H1 (cell line): ENCODE data around the gene DET1. TPM values are rescaled to one million over a fixed set of nuclear protein-coding genes. Genes with fewer than 3 reads are reported as not detected.
"Not testable (repeated sequence)": the region's sequence is repeated elsewhere in the genome, so short reads cannot be mapped to it uniquely, and the experiment has no call there.

ENCODE experiments used
- CTCF ChIA-PET: fragments of 300-600 bp; sonication (Branson Sonifier 250); formaldehyde crosslinking; loops from one replicate; lab custom pipeline; 2021; ENCODE audit not compliant: partially characterized antibody; lab: Charles Lee
- POLR2A ChIA-PET: fragments of 300-600 bp; sonication (Branson Sonifier 250); formaldehyde crosslinking; loops from one replicate; lab custom pipeline; 2021; ENCODE audit warnings: inconsistent platforms; ENCODE audit not compliant: partially characterized antibody; lab: Charles Lee
- DNase-seq, 2 experiments: peaks; one replicate each; pipeline versions ENCODE4 v3.0.0 to v3.0.0-alpha.2; 2010 to 2022; ENCODE audit warnings: low spot score in 2 of 2, low read depth in 1 of 2, mixed read lengths in 1 of 2
- FAIRE-seq: peaks from 2 replicates; lab custom pipeline; 2011; peaks lifted over from hg19 to GRCh38; lab: Jason Lieb, UNC
- H2AFZ ChIP-seq: 2 replicates; pipeline ENCODE4 v1.8.1; 2012; ENCODE audit warnings: low read length, inconsistent platforms
- H2AK5ac ChIP-seq: 2 replicates; pipeline ENCODE4 v1.6.1; 2013; ENCODE audit warnings: low read depth, low read length
- H2BK120ac ChIP-seq: replicated peaks from 2 replicates; pipeline ENCODE3; 2013; ENCODE audit warnings: low read depth, low read length, inconsistent platforms
- H2BK12ac ChIP-seq: 2 replicates; pipeline ENCODE4 v1.6.1; 2013; ENCODE audit warnings: low read depth, low read length
- H2BK15ac ChIP-seq: 2 replicates; pipeline ENCODE4 v1.6.1; 2013; ENCODE audit warnings: low read length
- H2BK20ac ChIP-seq: 2 replicates; pipeline ENCODE4 v1.6.1; 2013; ENCODE audit warnings: low read length
- H2BK5ac ChIP-seq: 2 replicates; pipeline ENCODE4 v1.6.1; 2013; ENCODE audit warnings: low read depth, low read length
- H3K14ac ChIP-seq: 2 replicates; pipeline ENCODE4 v1.6.1; 2013; ENCODE audit warnings: inconsistent platforms; ENCODE audit not compliant: insufficient read length
- H3K18ac ChIP-seq: 2 replicates; pipeline ENCODE4 v1.6.1; 2013; ENCODE audit warnings: low read length; ENCODE audit errors: extremely low read depth
- H3K23ac ChIP-seq: 2 replicates; pipeline ENCODE4 v1.6.1; 2013; ENCODE audit warnings: inconsistent platforms; ENCODE audit not compliant: insufficient read length
- H3K23me2 ChIP-seq: 2 replicates; pipeline ENCODE4 v1.6.1; 2013; ENCODE audit warnings: low read depth, low read length
- H3K27ac ChIP-seq: 2 replicates; pipeline ENCODE4 v1.6.1; 2011; ENCODE audit warnings: low read depth, low read length, inconsistent platforms
- H3K27me3 ChIP-seq, 4 experiments: replicated peaks in 1 of 4; 1 replicate in 1 of 4; 2 replicates in 3 of 4; pipeline versions ENCODE4 v1.6.1 to v1.8.1; 2011 to 2013; ENCODE audit warnings: low read length in 3 of 4, mild to moderate bottlenecking in 3 of 4, inconsistent platforms in 2 of 4, mixed read lengths in 2 of 4, moderate library complexity in 1 of 4; ENCODE audit not compliant: control insufficient read depth in 3 of 4, insufficient read depth in 3 of 4; ENCODE audit errors: extremely low read depth in 1 of 4
- H3K36me3 ChIP-seq, 4 experiments: 2 replicates each; pipeline versions ENCODE4 v1.6.1 to v1.8.1; 2011 to 2013; ENCODE audit warnings: mild to moderate bottlenecking in 4 of 4, low read length in 3 of 4, moderate library complexity in 2 of 4, control low read depth in 1 of 4, inconsistent platforms in 1 of 4; ENCODE audit not compliant: insufficient read depth in 4 of 4, control insufficient read depth in 2 of 4
- H3K4ac ChIP-seq: replicated peaks from 2 replicates; pipeline ENCODE3; 2013; ENCODE audit warnings: low read length, low read depth, mixed read lengths, inconsistent platforms; ENCODE audit not compliant: insufficient read length
- H3K4me1 ChIP-seq, 4 experiments: replicated peaks in 1 of 4; 1 replicate in 1 of 4; 2 replicates in 3 of 4; pipeline versions ENCODE4 v1.6.1 to v1.8.1; 2011 to 2013; ENCODE audit warnings: low read length in 3 of 4, inconsistent platforms in 2 of 4, mixed read lengths in 1 of 4; ENCODE audit not compliant: insufficient read depth in 4 of 4, control insufficient read depth in 3 of 4
- H3K4me2 ChIP-seq, 2 experiments: 2 replicates each; pipeline versions ENCODE4 v1.6.1 to v1.8.1; 2011 to 2013; ENCODE audit warnings: low read depth in 2 of 2, low read length in 2 of 2, control low read depth in 1 of 2, inconsistent platforms in 1 of 2, mild to moderate bottlenecking in 1 of 2; ENCODE audit not compliant: insufficient read depth in 1 of 2
- H3K4me3 ChIP-seq, 4 experiments: fragments of 200-600, 300-600 bp in 1 of 4; sonication (generic), shearing (Covaris generic), sonication (Bioruptor Twin) in 1 of 4; 2 replicates each; pipeline versions ENCODE4 v1.5.1 to v1.8.1; 2011 to 2016; ENCODE audit warnings: low read length in 4 of 4, low read depth in 3 of 4, control low read depth in 2 of 4, inconsistent platforms in 2 of 4, mild to moderate bottlenecking in 2 of 4, mixed read lengths in 1 of 4, moderate library complexity in 1 of 4; ENCODE audit not compliant: insufficient read depth in 2 of 4; ENCODE audit errors: extremely low read depth in 1 of 4
- H3K56ac ChIP-seq: replicated peaks from 2 replicates; pipeline ENCODE3; 2013; ENCODE audit warnings: low read depth, mild to moderate bottlenecking, mixed read lengths, low read length, inconsistent platforms; ENCODE audit not compliant: insufficient read length
- H3K79me1 ChIP-seq: 2 replicates; pipeline ENCODE4 v1.6.1; 2013; ENCODE audit warnings: low read depth, low read length, control low read depth
- H3K79me2 ChIP-seq, 2 experiments: 2 replicates each; pipeline versions ENCODE4 v1.6.1 to v1.8.1; 2012 to 2013; ENCODE audit warnings: low read length in 2 of 2, mild to moderate bottlenecking in 2 of 2, inconsistent platforms in 1 of 2; ENCODE audit not compliant: insufficient read depth in 2 of 2, control insufficient read depth in 1 of 2
- H3K9ac ChIP-seq, 4 experiments: replicated peaks in 1 of 4; 1 replicate in 1 of 4; 2 replicates in 3 of 4; pipeline versions ENCODE4 v1.6.1 to v1.8.1; 2011 to 2013; ENCODE audit warnings: low read depth in 3 of 4, low read length in 3 of 4, control low read depth in 2 of 4, mild to moderate bottlenecking in 2 of 4, moderate library complexity in 2 of 4, inconsistent platforms in 1 of 4; ENCODE audit errors: extremely low read depth in 1 of 4
- H3K9me3 ChIP-seq, 2 experiments: 2 replicates each; pipeline versions ENCODE4 v1.6.1 to v1.8.1; 2012 to 2013; ENCODE audit warnings: mild to moderate bottlenecking in 2 of 2, moderate library complexity in 2 of 2, control low read depth in 1 of 2, inconsistent platforms in 1 of 2, low read depth in 1 of 2, low read length in 1 of 2, mixed read lengths in 1 of 2; ENCODE audit not compliant: insufficient read depth in 2 of 2
- H4K20me1 ChIP-seq, 2 experiments: replicated peaks in 1 of 2; 2 replicates each; pipeline versions ENCODE3 to v1.8.1; 2011 to 2013; ENCODE audit warnings: inconsistent platforms in 2 of 2, low read length in 2 of 2, mild to moderate bottlenecking in 1 of 2; ENCODE audit not compliant: insufficient read depth in 2 of 2, control insufficient read depth in 1 of 2
- H4K5ac ChIP-seq: 2 replicates; pipeline ENCODE4 v1.6.1; 2013; ENCODE audit warnings: low read length, low read depth, mixed read lengths, inconsistent platforms; ENCODE audit not compliant: insufficient read length
- H4K8ac ChIP-seq: 2 replicates; pipeline ENCODE4 v1.8.0; 2013; ENCODE audit warnings: mild to moderate bottlenecking, moderate library complexity, low read length, inconsistent platforms; ENCODE audit not compliant: insufficient read depth; ENCODE audit errors: extremely low read depth
- H4K91ac ChIP-seq: replicated peaks from 2 replicates; pipeline ENCODE3; 2013; ENCODE audit warnings: low read length, mixed read lengths, inconsistent platforms; ENCODE audit not compliant: insufficient read length
- WGBS, 2 experiments: shearing (Covaris generic) in 1 of 2; methylation state at CpG; one replicate each; pipeline versions ENCODE4 v1.1.6 to v1.1.7; 2013 to 2015; ENCODE audit warnings: low lambda C conversion rate in 2 of 2, mixed read lengths in 2 of 2, inconsistent platforms in 1 of 2, low coverage in 1 of 2, missing lambda C conversion rate in 1 of 2; ENCODE audit not compliant: insufficient replicate concordance in 2 of 2, insufficient coverage in 1 of 2, insufficient read length in 1 of 2; ENCODE audit errors: extremely low coverage in 1 of 2, missing lambda C conversion rate in 1 of 2; 5-methylcytosine and 5-hydroxymethylcytosine counted together
- polyA plus RNA-seq, 7 experiments: library from polyadenylated mRNA; depleted of rRNA in 3 of 7; stranded (reverse) in 5 of 7; unstranded in 2 of 7; fragments of >200 nt in 5 of 7; fragments of 200-250 nt in 2 of 7; gene quantifications; 1 replicate in 5 of 7; 2 replicates in 1 of 7; 4 replicates in 1 of 7; pipeline versions ENCODE4 v1.2.1 to v1.2.3, GENCODE V29; 2011 to 2013; ENCODE audit warnings: missing spikeins in 2 of 7, mixed read lengths in 2 of 7
- total RNA-seq: library from RNA; stranded (reverse); fragmentation: NEBNext Ultra II Directional; extraction: Animal tissue kit (Norgen Biotek cat#: 25700); gene quantifications from 2 replicates; pipeline ENCODE4 v1.2.1, GENCODE V29; 2021

DET1 gene
- total and polyA plus RNA-seq, 2 of the 8 experiments (the other 6 are each of a cell fraction or from before 2014, with no cell fraction given), result 5.4 to 8.5 TPM

- H3K9me3 ChIP-seq, result peaks cover 0 to 10% of the 10 kb centered on the region in 2 experiments; a peak in 1 of 4 replicates
- H3K79me1 ChIP-seq, H3K23me2 ChIP-seq, H3K4me1 ChIP-seq, H2BK120ac ChIP-seq, H3K9ac ChIP-seq, H4K20me1 ChIP-seq, H3K4me2 ChIP-seq, H2BK12ac ChIP-seq, CTCF ChIA-PET, POLR2A ChIA-PET, H4K8ac ChIP-seq, H2AFZ ChIP-seq, H3K56ac ChIP-seq, H4K91ac ChIP-seq, DNase-seq, H3K18ac ChIP-seq, H3K79me2 ChIP-seq, FAIRE-seq, H3K27ac ChIP-seq, H3K4me3 ChIP-seq, H2AK5ac ChIP-seq, H3K23ac ChIP-seq, H2BK5ac ChIP-seq, H3K4ac ChIP-seq, H4K5ac ChIP-seq, H3K14ac ChIP-seq, H3K27me3 ChIP-seq, H2BK15ac ChIP-seq, H2BK20ac ChIP-seq: not testable (repeated sequence)
- H3K36me3 ChIP-seq, result peaks cover 0 to 12% (median 4%) of the 10 kb centered on the region in 4 experiments; a peak in 5 of 8 replicates
- 95% methylated on average over 11 of the region's 23 CpGs; no CpG with 5 or more reads in 1 of the 2 experiments for WGBS, 2 experiments
Measured at GRCh38 chr15:88524094-88524493, 22.4 kb downstream of the DET1 start.
